Cardiac septum (tissue), 1 donor: Measurements from ENCODE around the gene FGD4. TPM values are rescaled to one million over a fixed set of nuclear protein-coding genes. Genes with fewer than 3 reads are reported as not detected.
"Not testable (repeated sequence)": the region's sequence is repeated elsewhere in the genome, so short reads cannot be mapped to it uniquely, and the experiment has no call there.

Experiments
- DNase-seq: peaks from one replicate; pipeline ENCODE4 v3.0.0-alpha.2; 2020; ENCODE audit warnings: low spot score
- intact Hi-C: fragments of 100-400 bp; cut with DNase I; formaldehyde crosslinking; loops from one replicate; pipeline ENCODE4 v1.14.0; 2022
- total RNA-seq: library from RNA; stranded (reverse); fragmentation: NEBNext Ultra II Directional; extraction: Animal tissue kit (Norgen Biotek cat#: 25700); gene quantifications from one replicate; pipeline ENCODE4 v1.2.1, GENCODE V29; 2021
- donor health status: DM: no; HTN: no; CAD: no.

The FGD4 gene
- total RNA-seq, 1 donor from 2014 or later = 19.4 TPM

DNA sequence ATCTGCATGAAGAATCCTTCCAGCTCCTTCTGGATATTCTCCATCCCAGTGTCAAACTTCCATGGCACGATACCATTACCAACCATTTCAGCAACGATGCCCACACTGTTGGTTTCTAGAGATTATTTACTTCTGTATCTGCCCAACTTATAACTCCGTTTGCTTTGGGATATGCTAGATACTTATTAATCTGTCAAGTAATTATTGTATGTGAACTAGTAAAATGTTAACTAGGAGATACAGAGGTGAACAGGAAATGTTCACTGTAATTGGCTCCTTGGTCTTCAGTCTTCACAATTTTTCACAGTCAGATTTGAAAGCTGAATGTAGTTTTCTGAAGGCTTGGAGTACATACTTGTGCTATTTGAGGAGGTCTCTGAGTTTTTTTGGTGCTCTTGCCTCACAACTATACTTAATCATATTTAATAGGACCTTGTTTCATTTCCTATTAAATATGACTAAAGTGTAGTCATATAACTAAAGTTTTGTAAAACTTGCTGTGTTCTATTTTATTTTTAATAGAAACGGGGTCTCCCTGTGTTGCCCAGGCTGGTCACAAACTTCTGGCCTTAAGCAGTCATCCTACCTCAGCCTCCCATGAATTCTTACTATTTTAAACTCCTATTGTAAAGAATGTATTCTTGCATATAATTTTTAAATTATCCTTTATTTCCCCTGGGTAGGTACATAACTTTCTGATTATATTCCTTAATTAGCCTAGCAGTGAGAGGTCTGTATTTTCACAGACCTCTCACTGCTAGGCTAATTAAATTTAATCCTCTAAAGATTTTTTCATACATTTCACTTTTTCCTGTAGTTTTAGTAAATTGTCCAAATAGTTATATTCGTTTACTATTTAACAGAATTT, 79.7 kb downstream of the FGD4 start:
- intact Hi-C loops = no loop called here
- no peak for DNase-seq

DNA sequence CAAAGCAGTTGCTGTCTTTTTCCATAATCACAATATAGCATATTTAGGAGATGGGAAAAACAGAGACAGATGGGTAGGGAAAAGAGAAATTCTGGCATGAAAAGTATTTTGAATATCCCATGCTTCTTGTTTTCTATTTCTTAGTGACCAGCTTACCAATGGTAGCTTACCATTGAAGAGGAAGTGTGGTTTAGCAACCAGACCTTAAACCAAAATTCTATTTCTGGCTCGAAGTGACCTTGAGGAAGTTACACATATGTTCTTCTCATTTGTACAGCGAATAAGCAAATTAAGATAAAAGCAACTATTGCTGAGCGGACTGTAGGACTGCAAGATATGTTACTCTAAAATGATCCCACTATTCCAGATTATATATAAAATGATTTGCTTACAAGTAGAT, 82.9 kb downstream of the FGD4 start:
- intact Hi-C loops = loop anchor here (10.0 kb wide), 1 partner anchor 53 kb away; no protein-coding TSS in a partner anchor
- no peak for DNase-seq

DNA sequence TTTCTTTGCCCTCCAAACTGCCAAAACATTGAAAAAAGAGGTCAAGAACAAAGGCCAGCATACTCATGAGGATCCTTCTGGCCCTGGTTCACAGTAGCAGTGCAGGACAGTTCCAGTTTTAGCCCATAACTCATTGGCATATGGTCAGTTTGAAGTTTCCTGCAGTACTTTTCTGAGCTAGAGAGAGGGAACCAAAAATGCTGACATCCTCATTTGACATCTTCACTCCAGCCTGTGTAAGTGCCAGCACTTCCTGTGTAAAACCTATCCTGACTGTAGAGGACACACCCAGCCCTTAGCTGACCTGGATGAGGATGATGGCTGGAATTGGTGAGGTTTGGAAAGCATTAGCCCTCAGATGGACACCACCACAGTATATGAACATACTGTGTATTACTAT, 84.1 kb downstream of the FGD4 start:
- no peak for DNase-seq
- intact Hi-C loops = loop anchor here (10.0 kb wide), 1 partner anchor 51 kb away; no protein-coding TSS in a partner anchor

DNA sequence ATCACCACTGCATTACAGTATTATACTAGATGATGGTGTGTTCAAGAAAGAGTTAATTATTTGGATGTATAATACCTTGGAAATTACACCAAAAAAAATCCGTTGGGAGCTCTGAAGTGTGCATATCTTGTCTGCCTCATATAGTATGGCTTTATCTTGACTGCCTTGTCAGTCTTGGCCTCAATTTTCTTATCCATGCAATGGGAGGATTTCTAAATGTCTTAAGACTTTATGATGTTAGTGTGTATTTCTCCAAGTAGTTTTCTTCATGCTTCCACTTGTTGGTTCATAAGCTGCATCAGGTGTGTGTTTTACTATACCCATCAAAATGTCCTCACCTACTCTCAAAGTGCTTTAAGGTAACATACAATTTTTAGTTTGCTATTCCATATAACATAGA, 84.6 kb downstream of the FGD4 start:
- DNase-seq = no peak
- intact Hi-C loops = loop anchor here (10.0 kb wide), 1 partner anchor 51 kb away; no protein-coding TSS in a partner anchor

DNA sequence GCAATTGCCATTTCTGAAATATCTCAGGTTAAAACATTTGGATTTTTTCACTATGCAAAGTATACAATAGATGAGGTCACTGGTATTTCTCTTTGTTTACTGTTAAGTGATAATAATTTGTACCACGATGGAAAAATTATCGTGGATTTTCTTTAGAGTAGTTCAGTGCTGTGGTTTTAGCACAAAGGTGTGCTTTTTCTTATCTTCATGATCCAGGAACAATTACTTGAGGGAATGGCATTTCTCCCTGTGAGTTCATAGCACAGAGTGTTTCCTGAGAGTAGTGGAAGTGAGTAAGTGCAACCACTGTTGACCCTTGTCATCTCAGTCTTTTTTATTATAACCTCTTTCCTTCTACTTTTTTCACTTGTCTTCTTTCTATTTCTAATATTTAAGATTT, 86.8 kb downstream of the FGD4 start:
- no peak for DNase-seq
- intact Hi-C loops = loop anchor here (10.0 kb wide), 1 partner anchor 49 kb away; no protein-coding TSS in a partner anchor

DNA sequence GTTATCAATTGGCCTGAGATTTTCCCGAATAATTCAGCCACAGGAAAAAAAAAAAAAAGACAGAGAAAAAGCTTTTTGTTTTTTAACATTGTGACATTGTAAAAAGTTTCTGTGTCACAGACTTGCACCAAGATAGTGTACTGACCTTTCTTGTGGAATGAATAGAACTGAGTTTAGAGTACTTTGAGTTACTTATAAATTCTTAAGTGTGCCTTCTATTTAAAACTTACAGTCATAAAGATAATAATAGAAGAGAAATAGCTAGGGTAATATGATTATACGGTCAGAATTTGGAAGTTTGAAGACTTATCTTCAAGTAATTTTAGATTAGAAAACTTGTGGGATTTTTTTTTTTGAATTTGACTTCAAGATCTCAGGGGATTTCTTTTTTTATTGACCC, 88.8 kb downstream of the FGD4 start:
- intact Hi-C loops = loop anchor here (10.0 kb wide), 1 partner anchor 47 kb away; no protein-coding TSS in a partner anchor
- DNase-seq = no peak

DNA sequence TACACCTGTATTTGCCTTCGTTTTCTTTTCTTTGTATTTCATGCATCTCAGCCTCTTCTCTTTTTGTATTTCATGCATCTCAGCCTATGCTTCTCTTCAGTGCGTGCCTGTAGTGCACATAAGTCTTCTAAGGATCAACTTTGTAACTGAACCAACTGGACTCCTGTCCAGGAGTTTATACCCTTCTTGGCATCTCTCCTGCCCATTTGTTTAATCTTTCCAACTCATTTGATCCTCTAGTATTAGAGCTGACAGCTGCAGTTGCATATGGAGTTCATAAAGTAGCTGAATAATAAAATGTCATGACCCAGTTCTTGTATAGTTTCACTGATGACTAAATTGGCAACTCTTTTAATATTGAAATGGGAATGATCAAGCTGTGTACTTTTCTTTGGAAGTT, 89.7 kb downstream of the FGD4 start:
- intact Hi-C loops = loop anchor here (10.0 kb wide), 1 partner anchor 46 kb away; no protein-coding TSS in a partner anchor
- DNase-seq = no peak

DNA sequence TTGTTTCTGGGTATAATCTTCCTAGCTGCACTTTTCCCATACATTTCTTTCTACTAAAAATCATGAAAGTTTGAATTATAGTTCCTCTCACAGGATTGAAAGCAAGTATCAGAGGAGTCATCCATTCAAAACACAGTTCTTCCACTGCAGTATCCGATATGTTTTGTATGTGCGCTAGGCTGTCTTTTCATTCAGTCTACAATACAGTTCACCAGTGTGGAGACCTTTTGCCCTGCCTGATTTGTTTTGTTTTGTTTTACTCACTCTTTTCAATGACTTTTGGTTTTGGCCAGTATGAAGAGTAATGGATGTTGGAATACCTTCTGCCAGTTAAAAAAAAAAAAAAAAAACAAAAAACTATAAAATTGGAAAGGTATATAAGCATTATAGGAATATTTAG, 91.4 kb downstream of the FGD4 start:
- no peak for DNase-seq
- intact Hi-C loops = no loop called here

DNA sequence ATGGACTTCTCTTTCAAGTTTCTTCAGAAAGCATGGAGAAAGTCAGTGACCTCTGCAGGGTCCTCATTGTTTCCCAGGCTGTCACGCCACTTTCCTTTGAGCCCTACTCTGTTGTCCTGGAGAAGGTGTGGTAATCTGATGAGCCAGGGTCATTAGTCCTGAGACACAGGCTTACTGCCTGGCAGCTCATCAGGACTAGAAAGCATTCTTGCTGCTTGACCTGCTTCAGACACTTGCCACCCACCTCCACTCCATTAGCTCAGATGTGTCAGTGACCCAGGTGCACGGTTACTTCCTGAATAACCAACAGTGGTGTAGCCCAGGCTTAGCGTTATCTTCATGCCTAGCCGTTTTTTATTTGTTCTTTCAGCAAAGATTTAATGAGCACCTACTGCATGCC, 93.9 kb downstream of the FGD4 start:
- no peak for DNase-seq
- intact Hi-C loops = no loop called here

DNA sequence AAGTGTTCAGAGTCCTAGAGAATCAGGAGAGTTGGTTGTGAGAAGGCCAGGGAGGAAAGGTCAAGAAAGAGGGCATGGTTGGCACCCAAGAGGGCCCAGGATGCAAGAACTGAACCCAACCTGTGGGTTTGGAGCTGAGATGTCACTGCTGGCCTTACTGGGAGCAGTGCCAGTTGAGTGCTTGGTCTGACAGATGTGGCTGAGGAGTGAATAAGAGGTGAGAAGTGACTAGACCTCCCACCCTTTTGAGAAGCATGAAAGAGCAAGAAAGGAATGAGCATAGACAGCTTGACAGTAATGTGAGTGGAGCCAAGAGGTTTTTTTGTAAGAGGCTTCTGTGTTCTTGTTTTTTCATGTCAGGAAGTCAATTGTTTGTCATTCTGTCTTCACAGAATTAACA, 95.3 kb downstream of the FGD4 start:
- intact Hi-C loops = no loop called here
- no peak for DNase-seq

DNA sequence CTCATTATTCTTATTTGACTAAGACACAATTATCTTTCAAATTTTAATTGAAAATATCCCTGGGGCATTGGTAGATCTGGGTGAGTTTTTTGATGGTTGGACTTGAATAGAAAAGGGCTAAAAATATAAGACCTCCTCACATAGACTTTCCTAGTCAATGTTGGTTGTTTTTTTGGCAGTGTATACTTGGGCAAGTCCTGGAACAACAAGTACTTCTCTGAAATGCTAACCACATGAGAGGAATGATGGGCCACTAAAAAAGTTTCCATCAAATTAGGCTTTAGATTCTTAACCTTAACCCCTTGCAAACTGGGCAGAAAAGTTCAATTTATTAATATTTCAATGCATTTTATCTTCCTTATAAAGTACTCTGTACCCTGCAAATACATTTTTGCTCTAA, 97.6 kb downstream of the FGD4 start:
- no peak for DNase-seq
- intact Hi-C loops = no loop called here

DNA sequence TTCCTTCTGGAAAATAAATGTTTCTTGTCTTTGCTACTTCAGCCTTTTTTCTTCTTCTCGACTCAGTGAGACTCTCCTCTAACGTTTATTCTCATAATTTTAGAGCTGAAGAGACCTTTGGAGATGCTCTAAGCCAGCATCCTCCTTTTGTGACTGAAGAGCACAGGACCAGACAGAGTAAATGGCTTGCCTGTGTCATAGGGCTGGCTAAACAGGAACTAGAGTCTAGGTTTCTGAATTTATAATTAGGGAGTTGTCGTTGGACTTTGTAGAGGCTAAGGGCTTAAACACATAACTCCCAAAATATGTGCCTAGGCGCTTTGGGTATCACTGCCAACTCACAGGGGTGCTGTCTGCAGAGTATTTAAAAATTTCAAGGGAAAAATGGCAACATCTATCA, 98.5 kb downstream of the FGD4 start:
- no peak for DNase-seq
- intact Hi-C loops = no loop called here

DNA sequence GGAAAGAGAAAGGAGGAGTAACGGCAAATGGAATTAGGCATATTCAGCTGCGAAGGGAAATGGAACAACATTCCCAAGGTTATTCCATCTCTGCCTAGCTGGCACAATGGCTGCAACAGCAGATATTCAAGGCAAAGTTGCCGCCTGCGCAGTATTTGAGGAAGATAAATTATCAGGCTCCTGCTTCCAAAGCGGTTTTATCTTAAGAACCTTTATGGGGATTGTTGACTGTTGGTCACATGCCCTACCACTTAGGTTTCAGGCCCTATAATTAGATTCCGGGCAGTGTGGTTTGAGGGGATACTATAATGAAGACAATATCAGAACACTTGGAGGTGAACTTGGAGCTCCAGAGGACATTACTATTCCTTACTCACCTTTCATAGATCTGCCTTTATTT, 99.7 kb downstream of the FGD4 start:
- no peak for DNase-seq
- intact Hi-C loops = no loop called here

DNA sequence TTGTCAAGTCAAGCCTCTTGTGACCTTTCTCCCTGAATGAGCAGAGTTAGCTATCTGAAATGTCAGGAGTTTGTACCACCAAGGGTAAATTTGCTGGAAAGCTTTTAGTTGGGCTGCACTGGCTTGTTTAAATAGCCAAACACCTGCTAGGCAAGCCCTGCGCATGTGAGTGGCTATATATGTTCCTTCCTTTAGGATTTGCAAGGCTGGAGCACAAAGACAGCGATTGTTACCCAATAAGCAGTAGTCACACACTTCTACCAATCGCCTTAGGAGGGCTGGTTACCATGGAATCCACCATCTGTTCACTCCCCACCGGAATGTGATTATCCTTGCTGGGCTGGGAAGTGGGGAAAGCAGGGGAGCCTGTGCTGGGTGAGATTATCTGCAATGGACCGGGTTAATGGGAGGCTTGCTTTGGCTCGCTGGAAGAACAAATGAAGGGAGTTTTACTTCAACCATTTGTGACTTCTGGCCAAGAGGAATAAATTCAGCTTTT, 102.5 kb downstream of the FGD4 start:
- intact Hi-C loops = no loop called here
- no peak for DNase-seq

DNA sequence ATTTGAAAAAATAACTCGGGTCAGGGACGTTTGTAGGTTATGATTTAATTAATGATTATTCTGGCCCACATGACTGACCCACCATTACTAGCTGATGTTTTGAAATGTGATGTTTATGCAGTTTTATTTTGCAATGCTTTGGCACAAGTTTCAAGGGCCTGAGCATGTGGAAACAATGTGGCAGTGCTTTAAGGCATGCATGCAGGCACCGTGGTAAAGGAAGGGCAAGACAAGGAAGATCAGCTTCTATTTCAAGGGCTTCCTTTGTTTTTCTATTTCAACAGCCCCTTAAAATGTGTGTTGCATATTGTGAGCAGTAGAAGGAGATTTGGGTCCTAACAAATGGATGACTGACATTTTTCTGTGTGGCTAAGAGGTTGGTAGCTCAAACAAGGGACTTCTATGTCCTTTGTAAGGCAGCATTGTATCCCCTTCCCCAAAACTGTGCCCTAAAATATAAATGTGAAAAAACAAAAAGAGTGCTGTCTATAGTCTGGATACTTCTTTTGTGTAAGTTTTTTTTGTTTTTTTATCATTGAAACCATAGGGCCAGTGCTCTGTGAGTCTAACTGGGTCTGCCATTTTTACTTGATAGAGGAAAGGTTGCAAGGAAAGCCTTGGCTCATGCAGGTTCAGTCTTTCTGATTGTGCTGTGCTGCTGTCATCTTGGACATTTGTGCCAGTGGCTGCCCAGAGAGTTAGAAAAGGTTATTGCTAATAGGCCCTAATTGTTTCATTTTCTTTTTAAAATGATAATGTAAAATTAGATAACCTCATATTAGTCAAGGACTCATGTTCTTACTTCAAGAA, 103.5 kb downstream of the FGD4 start:
- intact Hi-C loops = no loop called here
- DNase-seq = no peak

DNA sequence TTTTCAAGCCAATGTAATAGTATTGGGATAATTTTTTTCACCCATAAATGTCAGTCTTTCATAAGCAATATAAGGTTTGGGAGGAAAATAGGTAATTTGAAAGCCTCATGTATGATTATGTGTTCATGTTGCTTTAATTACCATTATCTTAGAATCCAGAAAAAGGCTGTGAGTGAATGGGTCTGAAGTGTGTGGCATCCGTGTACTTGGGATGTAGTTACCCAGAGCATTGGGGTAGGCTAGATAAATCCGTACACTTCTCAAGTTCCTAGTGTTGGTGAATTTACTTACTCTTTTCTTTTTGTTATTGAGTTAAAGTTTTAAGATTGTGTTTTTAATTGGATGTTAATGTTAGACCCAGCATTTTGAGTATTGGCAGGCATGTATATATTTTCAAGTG, 104.4 kb downstream of the FGD4 start:
- intact Hi-C loops = no loop called here
- DNase-seq = no peak

DNA sequence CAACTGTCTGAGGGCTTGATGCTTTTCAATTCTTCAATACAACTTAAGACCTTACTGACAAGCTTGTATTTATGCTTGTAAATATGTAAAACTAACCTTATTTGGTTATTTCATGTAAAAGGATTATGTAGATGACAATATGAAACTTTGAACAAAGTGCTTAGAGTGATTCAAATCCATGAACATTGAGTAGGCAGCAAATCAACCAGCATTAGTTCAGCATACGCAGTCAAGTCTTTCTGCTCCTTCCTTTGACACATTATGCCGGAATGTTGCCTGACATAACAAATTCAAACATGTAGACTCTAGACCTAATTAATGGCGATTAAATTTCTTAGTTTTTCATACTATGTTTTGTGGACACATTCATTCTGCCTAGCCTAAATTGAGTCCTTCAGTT, 105.2 kb downstream of the FGD4 start:
- intact Hi-C loops = no loop called here
- DNase-seq = no peak

DNA sequence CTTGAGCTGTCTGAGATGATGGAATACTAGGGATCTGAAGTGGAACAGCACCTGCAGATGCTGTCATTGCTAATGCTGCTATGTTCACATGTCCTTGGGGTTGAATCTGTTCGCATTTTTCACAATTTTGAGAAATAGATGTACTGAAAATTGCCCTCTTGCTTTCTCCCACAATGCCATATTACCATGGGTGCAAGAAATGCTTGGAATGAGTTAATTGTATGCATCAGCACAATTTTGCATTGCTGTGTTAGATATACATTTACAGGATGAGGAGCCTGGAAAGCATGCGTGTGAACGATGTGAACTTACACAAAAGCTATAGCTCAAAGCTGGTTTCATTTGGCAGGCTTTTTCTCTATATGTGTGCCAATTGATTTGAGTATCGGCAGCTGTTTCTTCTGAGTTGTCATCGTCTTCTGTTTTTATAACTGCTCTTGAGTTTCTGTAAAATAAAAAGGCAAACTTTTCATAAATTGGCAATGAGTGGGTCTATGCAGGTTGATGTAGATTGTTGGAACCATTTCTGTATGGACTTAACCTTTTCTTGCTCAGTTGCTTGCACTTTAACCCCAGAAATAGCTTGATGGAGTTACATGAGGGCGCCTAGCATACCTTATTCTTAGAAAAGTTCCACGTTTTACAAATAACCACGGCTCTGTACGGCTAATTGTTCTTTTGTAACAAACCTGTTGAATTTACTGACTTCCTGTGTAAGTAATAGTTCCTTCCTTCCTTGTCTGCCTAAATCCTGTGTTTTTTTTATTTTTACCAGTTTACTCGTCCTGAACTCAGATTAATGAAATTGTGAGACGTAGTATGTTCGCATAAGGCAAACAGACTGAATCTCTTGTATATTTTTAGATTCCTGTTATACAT, 105.9 kb downstream of the FGD4 start:
- no peak for DNase-seq
- intact Hi-C loops = no loop called here

DNA sequence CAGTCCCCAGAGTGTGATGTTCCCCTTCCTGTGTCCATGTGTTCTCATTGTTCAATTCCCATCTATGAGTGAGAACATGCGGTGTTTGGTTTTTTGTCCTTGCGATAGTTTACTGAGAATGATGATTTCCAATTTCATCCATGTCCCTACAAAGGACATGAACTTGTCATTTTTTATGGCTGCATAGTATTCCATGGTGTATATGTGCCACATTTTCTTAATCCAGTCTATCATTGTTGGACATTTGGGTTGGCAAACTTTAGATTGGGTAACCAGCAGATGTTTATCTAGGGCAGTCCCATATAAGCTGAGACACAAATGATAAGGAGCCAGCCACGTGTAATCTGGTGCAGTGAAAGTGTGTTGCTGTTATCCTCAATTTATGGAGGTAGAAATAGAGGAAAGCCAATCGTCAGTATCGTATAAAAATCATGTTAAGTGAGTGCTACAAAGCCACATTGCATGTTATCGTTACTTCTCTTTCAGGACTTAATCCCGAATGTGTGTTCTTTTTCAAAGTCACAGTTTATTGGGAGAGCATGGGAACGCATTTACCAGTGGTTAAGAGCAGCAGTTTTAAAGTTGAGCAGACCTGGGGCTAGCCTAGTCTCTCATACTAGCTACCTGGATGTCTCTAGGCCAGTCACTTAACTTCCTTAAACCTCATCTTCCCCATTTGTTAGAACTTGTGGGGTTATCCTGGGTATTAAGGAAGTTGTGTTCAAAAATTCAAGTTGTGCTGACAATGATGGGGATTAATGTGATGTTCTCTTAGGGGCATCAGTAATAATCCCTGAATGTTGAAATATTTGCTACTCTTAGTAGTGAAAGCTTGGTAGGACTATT, 108.0 kb downstream of the FGD4 start:
- intact Hi-C loops, DNase-seq: not testable (repeated sequence)
